Activated CD4-positive, alpha-beta T cell treated with anti-CD3 and anti-CD28 coated beads for 48 hours (primary cell): Measurements from ENCODE around the gene RNF31.

ENCODE experiments used
- DNase-seq: peaks from one replicate; pipeline ENCODE4 v3.0.0-alpha.2; 2020

The RNF31 gene

GRCh38 chr14:24204163-24205146, 57.2 kb downstream of the RNF31 start:
- no peak for DNase-seq

- no peak for DNase-seq
These were observed 59.2 kb downstream of the RNF31 start for GRCh38 chr14:24206260-24207103.

- no peak for DNase-seq
These were observed 59.8 kb downstream of the RNF31 start for GRCh38 chr14:24207104-24207551.

GRCh38 chr14:24207625-24208024, 60.3 kb downstream of the RNF31 start:
- no peak for DNase-seq
